Gastrocnemius medialis (tissue), 4 donors: Measurements from ENCODE around the gene AUTS2. TPM values are rescaled to one million over a fixed set of nuclear protein-coding genes. Genes with fewer than 3 reads are reported as not detected.

Experiments
- ATAC-seq, 2 donors: fragments of 150-250 bp; one replicate each; pipeline ENCODE4 v1.9.1; 2016
- DNase-seq, 2 donors: peaks; one replicate each; pipeline ENCODE4 v3.0.0-alpha.2; 2019
- H3K27ac ChIP-seq, 4 donors: fragments of 200-600 bp; sonication (generic); 1 replicate in 1 of 4; 2 replicates in 3 of 4; pipeline ENCODE4 v1.5.1; 2016 to 2018; ENCODE audit warnings: mild to moderate bottlenecking in 2 of 4, moderate library complexity in 1 of 4
- H3K27me3 ChIP-seq, 3 donors: fragments of 200-600 bp; sonication (generic) in 2 of 3; 1 replicate in 1 of 3; 2 replicates in 2 of 3; pipeline versions ENCODE4 v1.5.1 to v1.6.0; 2016 to 2019; ENCODE audit warnings: mild to moderate bottlenecking in 1 of 3, moderate library complexity in 1 of 3
- H3K36me3 ChIP-seq, 2 donors: fragments of 200-600 bp; sonication (generic) in 1 of 2; one replicate each; pipeline ENCODE4 v1.5.1; 2017 to 2018
- H3K4me1 ChIP-seq, 2 donors: fragments of 200-600 bp; sonication (generic) in 1 of 2; one replicate each; pipeline ENCODE4 v1.5.1; 2016 to 2017; ENCODE audit warnings: mild to moderate bottlenecking in 2 of 2
- H3K4me3 ChIP-seq, 4 donors: fragments of 200-600 bp; sonication (generic) in 3 of 4; 1 replicate in 1 of 4; 2 replicates in 3 of 4; pipeline ENCODE4 v1.5.1; 2016 to 2019; ENCODE audit warnings: mild to moderate bottlenecking in 2 of 4
- H3K9me3 ChIP-seq, 3 donors: fragments of 200-600 bp; sonication (generic) in 2 of 3; 1 replicate in 1 of 3; 2 replicates in 2 of 3; pipeline ENCODE4 v1.5.1; 2016 to 2019
- POLR2A ChIP-seq, 2 donors: fragments of 450-650 bp; IDR thresholded peaks; one replicate each; pipeline ENCODE4 v1.6.1; 2017; ENCODE audit warnings: antibody characterized with exemption in 2 of 2, mild to moderate bottlenecking in 2 of 2, moderate library complexity in 2 of 2
- in situ Hi-C, 4 donors: fragments of 200-750 bp; cut with MboI; loops; one replicate each; pipeline versions ENCODE4 v1.15.0 to v1.8.0; 2017; ENCODE audit warnings: low sequenced_read_pairs in 4 of 4
- intact Hi-C: fragments of 100-400 bp; cut with DNase I; formaldehyde crosslinking; loops from one replicate; pipeline ENCODE4 v1.15.1; 2023; ENCODE audit warnings: low total_unique reads
- total RNA-seq, 4 donors: library from RNA; depleted of rRNA; stranded (reverse); fragments of >200 nt; gene quantifications; one replicate each; pipeline versions ENCODE4 v1.1.0 to v1.2.3, GENCODE V29; 2016
- TF ChIP-seq, protein P1 (sequence below), 5 experiments: fragments of 450-650 bp in 3 of 5; fragments of 200-600 bp in 2 of 5; sonication (generic) in 2 of 5; IDR thresholded peaks in 4 of 5; conservative IDR thresholded peaks in 1 of 5; 1 replicate in 4 of 5; 2 replicates in 1 of 5; pipeline ENCODE4 v1.5.1; 2016 to 2019; ENCODE audit warnings: antibody characterized with exemption in 5 of 5, mild to moderate bottlenecking in 3 of 5, moderate library complexity in 3 of 5

AUTS2 gene
- total RNA-seq, 4 donors from 2014 or later: 2.5 to 16.2 (median 8.5) TPM

DNA sequence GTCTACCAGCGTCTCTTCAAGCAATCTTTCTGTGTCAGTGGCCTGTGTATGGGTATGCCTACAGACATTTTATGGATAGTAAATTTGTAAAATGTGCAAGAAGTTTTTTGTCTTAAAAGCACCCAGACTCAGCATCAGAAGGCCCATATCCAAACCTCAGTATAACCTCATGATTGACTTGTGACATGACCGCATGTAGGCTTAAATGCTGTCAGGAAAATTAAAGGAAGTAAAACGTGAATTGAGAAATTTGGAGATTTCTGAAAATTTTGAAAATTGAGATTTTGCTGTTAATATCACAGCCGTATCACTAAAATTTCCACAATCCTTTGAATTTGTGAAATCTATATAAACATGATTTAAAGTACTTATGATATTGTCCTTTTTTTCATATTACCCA is 410.2 kb downstream of the AUTS2 start:
- Histone ChIP-seq H3K4me1 (no peaks in the 10 kb centered on the region), H3K9me3 (no peaks in the 10 kb centered on the region), H3K4me3 (no peak overlapping the region), H3K36me3 (no peaks in the 10 kb centered on the region), H3K27ac (no peak overlapping the region), H3K27me3 (no peaks in the 10 kb centered on the region)
- no peak for DNase-seq
- TF ChIP-seq, protein P1, sequence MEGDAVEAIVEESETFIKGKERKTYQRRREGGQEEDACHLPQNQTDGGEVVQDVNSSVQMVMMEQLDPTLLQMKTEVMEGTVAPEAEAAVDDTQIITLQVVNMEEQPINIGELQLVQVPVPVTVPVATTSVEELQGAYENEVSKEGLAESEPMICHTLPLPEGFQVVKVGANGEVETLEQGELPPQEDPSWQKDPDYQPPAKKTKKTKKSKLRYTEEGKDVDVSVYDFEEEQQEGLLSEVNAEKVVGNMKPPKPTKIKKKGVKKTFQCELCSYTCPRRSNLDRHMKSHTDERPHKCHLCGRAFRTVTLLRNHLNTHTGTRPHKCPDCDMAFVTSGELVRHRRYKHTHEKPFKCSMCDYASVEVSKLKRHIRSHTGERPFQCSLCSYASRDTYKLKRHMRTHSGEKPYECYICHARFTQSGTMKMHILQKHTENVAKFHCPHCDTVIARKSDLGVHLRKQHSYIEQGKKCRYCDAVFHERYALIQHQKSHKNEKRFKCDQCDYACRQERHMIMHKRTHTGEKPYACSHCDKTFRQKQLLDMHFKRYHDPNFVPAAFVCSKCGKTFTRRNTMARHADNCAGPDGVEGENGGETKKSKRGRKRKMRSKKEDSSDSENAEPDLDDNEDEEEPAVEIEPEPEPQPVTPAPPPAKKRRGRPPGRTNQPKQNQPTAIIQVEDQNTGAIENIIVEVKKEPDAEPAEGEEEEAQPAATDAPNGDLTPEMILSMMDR (IDR thresholded peaks at IDR 0.05 in 4 of 5, conservative IDR thresholded peaks at IDR 0.05 in 1 of 5): no peak
- TF ChIP-seq POLR2A (IDR thresholded peaks at IDR 0.05): no peak
- in situ Hi-C loops: no loop called here
- ATAC-seq: no peak
- intact Hi-C loops: no loop called here

DNA sequence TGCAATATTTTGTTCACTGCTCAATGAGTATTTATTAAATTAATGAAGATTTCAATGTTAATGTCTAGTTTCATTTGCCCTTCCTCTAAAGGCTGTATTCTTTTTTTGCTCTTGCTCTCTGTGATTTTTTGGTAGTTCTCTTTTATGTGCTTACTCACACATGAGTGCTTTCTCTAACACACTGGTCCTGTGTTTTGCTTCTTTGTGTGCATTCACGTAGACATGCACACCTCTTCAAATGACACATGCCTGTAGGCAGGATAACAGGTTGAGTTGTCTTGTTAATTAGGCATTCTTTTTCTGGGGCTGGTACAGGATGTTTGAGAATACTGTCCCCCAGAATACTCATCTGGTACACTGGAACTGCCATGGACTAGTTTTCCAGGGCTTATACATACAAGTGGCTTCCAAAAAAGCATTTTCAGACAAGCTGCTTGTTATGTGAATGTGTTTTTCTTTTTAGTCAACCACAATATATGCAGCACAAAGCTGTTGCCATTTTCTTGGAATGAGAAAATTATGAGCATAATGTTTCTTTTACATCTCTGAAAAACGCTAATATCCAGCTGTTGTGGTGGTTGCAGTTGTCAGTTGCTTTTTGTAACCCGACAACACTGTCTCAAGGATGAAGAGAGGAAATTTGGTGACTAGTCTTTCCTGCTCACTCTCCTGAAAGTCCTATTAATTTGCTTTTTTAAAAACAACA is 416.4 kb downstream of the AUTS2 start:
- Histone ChIP-seq H3K27me3 (no peaks in the 10 kb centered on the region), H3K4me3 (no peak overlapping the region), H3K9me3 (no peaks in the 10 kb centered on the region), H3K27ac (no peak overlapping the region), H3K36me3 (no peaks in the 10 kb centered on the region), H3K4me1 (no peaks in the 10 kb centered on the region)
- intact Hi-C loops (no loop called here), in situ Hi-C loops (no loop called here)
- ATAC-seq: no peak
- TF ChIP-seq, protein P1 (IDR thresholded peaks at IDR 0.05 in 4 of 5, conservative IDR thresholded peaks at IDR 0.05 in 1 of 5): no peak
- no peak for TF ChIP-seq POLR2A (IDR thresholded peaks at IDR 0.05)
- no peak for DNase-seq

GRCh38 chr7:70015353-70015752 is 417.1 kb downstream of the AUTS2 start:
- DNase-seq (no peak), ATAC-seq (no peak)
- intact Hi-C loops (no loop called here), in situ Hi-C loops (no loop called here)
- TF ChIP-seq, protein P1 (IDR thresholded peaks at IDR 0.05 in 4 of 5, conservative IDR thresholded peaks at IDR 0.05 in 1 of 5): no peak
- TF ChIP-seq POLR2A (IDR thresholded peaks at IDR 0.05): no peak
- Histone ChIP-seq H3K4me1 (no peaks in the 10 kb centered on the region), H3K27ac (no peak overlapping the region), H3K36me3 (no peaks in the 10 kb centered on the region), H3K27me3 (no peaks in the 10 kb centered on the region), H3K4me3 (no peak overlapping the region), H3K9me3 (no peaks in the 10 kb centered on the region)

- Histone ChIP-seq H3K27ac (no peak overlapping the region), H3K4me3 (no peak overlapping the region), H3K4me1 (no peaks in the 10 kb centered on the region), H3K36me3 (no peaks in the 10 kb centered on the region), H3K9me3 (no peaks in the 10 kb centered on the region), H3K27me3 (no peaks in the 10 kb centered on the region)
- TF ChIP-seq, protein P1 (IDR thresholded peaks at IDR 0.05 in 4 of 5, conservative IDR thresholded peaks at IDR 0.05 in 1 of 5): no peak
- no peak for TF ChIP-seq POLR2A (IDR thresholded peaks at IDR 0.05)
- ATAC-seq (no peak), DNase-seq (no peak)
- in situ Hi-C loops (no loop called here), intact Hi-C loops (no loop called here)
Observed at GRCh38 chr7:70016044-70016770, 417.9 kb downstream of the AUTS2 start.
